Activated gamma-delta T cell treated with anti-CD3 and anti-CD28 coated beads, Interleukin-2, amount 50 U/mL, for 16 hours (primary cell): ENCODE measurements around the gene FKBP1A.
A peak's percentile ranks its signal among the peaks of the same experiment; 100 is the strongest.

Source experiments
- DNase-seq: peaks from one replicate; pipeline ENCODE4 v3.0.0-alpha.2; 2020; ENCODE audit warnings: low read depth

Gene FKBP1A

DNA sequence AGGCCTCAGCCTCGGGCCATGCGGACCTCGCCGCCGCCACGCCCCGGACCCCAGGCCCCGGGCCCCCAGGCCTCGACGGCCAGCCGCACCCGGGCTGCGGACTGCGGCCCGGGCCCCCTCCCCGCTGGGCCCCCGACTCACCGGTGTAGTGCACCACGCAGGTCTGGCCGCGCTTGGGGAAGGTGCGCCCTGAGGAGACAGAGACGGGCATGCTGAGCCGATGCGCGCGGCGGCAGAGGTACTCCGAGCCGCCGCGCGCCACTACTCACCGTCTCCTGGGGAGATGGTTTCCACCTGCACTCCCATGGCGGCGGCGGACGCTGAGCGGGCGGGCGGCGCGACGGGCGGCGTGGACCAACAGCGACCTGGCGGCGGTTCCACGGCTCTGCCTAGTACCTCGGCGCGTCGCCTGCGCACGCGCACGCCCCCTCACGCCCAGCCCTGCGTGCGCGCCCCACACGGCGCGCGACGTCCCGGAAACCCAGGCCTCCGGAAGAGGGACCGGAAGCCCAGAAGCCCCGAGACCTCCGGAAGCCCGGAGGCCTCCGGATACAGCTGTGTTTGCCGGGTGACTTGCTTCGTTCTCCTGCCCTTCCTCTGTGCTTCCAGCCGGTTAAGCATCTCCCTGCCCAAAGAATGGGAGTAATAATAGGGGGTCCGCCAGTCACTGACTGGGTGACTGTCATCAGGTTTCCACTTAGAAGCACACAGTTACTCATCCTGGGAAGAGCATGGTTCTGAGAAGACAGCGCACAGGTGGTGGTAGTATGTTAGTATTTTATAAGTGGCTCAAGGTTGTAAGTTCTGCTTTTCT lies at the start of gene FKBP1A:
TSS of gene FKBP1A (minus strand) at position 362 of the 814 bp plus-strand sequence. CDS start at position 306, 56 bp downstream.
- peak; percentile 86 for DNase-seq

- no peak for DNase-seq
Observed at GRCh38 chr20:1442304-1442703, 49.5 kb upstream of the FKBP1A start.

GRCh38 chr20:1441133-1441532 lies 48.3 kb upstream of the FKBP1A start:
- no peak for DNase-seq

- DNase-seq: no peak
Observed at GRCh38 chr20:1440024-1440423, 47.2 kb upstream of the FKBP1A start.

- DNase-seq: no peak
Observed at GRCh38 chr20:1438361-1438760, 45.5 kb upstream of the FKBP1A start.

DNA sequence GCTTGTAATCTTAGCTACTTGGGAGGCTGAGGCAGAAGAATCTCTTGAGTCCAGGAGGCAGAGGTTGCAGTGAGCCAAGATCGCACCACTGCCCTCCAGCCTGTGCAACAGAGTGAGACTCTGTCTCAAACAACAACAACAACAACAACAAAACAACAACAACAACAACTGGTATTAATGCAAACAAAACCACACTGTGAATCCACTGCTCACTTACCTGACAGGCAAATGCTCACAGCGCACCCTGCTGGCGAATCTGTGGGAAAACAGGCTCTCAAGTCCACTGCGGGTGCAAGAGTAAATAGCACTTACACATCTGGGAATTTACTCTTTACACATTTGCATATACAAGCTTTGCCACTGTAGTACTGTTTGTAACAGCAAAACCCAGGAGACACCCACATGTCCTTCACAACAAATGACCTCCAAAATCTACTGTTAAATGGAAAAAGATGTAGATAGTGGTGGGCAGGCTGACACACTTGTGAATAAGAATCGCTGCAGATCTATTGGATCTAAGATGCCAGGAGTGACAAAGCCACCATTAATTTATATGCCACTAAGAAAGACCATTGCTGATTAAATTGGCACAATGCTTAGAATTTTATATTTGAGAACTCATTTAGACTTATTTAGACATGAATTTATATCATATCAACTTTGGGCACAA lies 44.5 kb upstream of the FKBP1A start:
- DNase-seq: peak; percentile 68

DNA sequence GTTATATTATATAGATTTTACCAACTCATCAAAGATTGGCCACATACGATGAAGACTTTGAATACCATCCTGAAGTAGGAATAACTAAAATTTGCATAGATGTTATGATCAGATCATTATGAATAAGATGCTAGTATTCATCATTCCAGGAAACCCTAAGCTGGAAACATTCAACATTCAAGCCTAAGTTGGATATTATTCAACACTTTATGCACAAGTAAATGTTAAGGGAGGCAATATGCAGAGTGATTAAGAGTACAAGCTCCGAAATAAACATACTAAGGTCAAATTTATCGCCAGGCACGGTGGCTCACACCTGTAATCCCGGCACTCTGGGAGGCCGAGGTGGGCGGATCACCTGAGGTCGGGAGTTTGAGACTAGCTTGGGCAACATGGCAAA lies 43.4 kb upstream of the FKBP1A start:
- no peak for DNase-seq

DNA sequence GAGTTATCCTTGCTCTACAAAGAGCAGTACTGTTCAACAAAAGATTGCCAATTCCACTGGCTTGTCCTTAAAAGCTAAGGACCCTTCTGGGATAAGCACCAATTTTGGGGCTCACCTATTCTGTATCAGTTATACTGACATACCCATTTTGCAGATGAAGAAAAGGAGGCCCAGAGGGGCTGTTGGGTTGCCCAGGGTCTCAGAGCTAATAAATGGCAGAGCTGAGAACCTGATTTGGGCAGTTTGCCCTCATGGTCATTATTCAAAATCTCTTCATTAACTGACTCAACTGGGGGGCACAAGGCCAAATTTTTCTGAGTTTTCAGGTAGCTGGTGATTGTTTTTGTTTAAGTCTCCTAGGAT lies 42.5 kb upstream of the FKBP1A start:
- DNase-seq: no peak

- peak; percentile 35 for DNase-seq
Observed at GRCh38 chr20:1434571-1435336, 41.9 kb upstream of the FKBP1A start.

- no peak for DNase-seq
Observed at GRCh38 chr20:1431158-1431557, 38.3 kb upstream of the FKBP1A start.

DNA sequence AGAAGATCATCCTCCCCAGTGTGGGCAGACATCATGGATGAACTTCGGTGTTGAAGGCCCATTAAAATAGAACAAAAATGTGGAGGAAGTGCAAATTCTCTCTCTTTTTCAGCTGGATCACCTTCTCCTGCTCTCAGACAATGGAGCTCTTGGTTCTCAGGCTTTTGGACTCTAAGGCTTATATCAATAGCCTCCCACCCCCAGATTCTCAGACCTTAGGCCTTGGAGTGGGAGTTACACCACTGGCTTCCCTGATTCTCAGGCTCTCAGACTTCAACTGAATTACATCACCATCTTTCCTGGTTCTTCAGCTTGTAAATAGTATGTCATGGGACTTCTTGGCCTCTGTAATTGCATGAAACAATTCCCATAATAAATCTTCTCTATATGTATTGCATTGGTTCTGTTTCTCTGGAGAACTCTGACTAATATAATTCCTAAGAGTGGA lies 37.2 kb upstream of the FKBP1A start:
- no peak for DNase-seq

GRCh38 chr20:1429143-1429728 lies 36.4 kb upstream of the FKBP1A start:
- no peak for DNase-seq

GRCh38 chr20:1427457-1428054 lies 34.7 kb upstream of the FKBP1A start:
- DNase-seq: no peak

- DNase-seq: no peak
Observed at GRCh38 chr20:1426231-1426849, 33.5 kb upstream of the FKBP1A start.

GRCh38 chr20:1424336-1424735 lies 31.5 kb upstream of the FKBP1A start:
- DNase-seq: no peak

- DNase-seq: no peak
Observed at GRCh38 chr20:1423625-1424106, 30.8 kb upstream of the FKBP1A start.

DNA sequence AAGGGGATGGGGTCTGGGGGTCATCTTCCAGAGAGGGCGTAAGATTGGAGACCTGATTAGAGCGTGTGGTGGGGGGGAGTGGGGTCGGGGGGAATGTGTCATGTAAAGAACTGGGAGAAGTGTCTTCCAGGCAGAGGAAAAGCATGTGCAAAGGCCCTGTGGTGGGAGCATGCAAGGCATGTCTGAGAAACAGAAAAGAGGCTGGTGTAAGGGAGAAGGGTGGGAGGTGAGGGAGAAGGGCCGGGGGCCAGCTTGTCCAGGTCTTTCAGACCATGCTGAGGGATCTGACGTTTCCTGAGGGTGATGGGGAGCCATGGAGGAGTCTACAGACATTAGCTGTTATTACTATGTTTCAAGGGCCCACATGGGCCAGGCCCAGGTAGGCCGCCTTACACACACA lies 30.4 kb upstream of the FKBP1A start:
- no peak for DNase-seq

DNA sequence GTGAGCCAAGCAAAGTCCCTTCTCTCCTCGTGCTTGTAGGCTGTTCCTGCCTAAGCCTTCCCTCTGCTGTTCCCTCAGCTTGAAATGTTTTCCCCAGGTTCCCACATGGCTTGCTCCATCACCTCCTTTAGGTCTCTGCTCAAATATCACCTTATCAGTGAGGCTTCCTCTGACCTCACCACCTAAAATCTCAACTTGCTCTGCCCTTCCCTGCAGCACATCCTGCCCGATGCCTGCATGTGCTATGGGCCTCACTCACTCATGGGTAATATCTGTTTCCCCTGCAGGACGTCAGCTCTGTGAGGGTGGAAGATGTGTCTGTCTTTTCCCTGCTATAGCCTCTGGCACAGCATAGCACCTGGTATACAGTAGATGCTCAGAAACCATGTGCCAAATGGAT lies 29.9 kb upstream of the FKBP1A start:
- DNase-seq: no peak

GRCh38 chr20:1420066-1420465 lies 27.2 kb upstream of the FKBP1A start:
- DNase-seq: no peak

DNA sequence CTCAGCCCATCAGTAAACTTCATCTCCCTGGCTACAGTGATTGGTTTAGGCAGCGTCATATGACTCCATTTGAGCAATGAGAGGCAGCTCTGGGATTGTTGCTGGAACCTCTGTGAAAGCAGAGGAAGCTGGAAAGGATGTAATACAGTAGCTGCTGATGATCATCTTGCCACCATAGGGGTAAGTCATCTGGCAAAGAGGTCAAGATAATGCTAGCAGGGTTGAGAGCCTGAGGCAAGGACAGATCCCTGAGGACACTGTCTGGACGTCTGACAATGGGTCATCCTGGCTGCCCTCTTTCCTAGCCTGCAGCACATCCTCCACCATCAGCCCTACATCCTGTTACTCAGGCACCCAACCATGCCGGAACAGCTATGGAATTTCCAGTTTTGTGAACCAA lies 25.5 kb upstream of the FKBP1A start:
- no peak for DNase-seq

DNA sequence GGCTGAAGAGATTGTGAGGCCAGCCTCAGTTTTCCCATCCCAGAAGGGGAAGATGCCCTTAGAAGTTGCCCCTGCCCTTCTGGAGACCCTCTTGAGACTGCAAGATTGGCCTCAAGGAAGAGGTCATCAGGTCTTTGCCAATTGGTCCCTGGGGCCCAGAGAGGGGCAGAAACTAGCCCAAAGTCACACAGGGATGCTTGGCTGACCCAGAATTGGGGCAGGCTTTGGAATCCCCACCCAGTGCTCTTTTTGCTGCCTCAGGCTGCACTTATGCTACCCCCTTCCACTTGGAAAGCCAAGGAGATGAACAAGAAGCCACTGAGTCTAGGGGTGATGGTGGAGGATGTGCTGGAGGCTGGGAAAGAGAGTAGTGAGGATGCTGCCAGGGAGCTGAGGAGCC lies 24.9 kb upstream of the FKBP1A start:
- DNase-seq: no peak
